Suppressor macrophage treated with lipopolysaccharide for 1 hour (primary cell): ENCODE results near the gene KRTAP10-12.

Source experiments
- DNase-seq, 3 donors: peaks; one replicate each; pipeline ENCODE4 v3.0.0-alpha.2; 2020 to 2022

KRTAP10-12 gene

GRCh38 chr21:44712203-44713028 lies 15.4 kb downstream of the KRTAP10-12 start:
- peak in 2 of 3 donors; percentile 24 to 35 for DNase-seq

DNA sequence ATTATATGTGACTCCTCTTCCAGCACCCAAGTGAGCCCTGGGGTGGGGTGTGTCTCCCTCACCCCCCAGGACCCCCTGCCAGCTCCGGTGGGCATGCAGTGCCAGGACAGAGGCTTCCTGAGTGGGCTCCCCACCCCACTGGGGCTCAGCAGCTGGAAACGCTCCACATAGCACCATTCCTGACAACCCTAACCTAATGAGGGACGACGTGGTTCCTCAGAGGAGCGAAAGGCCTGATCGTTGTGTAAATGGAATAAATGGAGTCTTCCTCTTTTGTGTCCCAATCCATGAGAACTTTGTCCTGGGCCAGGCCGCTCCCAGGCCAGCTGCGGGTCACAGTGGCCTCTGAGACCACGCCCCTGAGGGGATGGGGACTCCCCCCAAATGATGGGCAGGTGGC lies 16.2 kb downstream of the KRTAP10-12 start:
- DNase-seq = no peak

GRCh38 chr21:44713846-44714245 lies 16.9 kb downstream of the KRTAP10-12 start:
- no peak for DNase-seq

DNA sequence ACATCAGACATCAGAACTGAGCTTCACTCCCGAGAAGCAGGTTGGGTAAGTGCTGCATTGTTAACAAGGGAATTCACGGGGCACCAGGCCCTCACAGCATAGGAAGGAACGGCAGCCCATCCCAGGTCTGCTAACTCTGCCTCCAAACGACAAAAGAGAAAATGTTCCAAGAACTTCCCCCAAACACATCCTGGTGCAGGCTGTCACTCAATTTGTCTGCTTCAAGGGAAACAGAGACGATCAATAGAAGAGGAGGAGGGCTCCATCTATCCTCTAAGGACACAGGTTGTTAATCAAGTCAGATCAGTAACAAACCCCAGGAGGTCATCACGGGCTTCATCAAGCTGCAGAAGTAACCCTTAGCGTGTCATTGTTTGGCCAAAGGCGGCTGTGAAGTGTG lies 17.9 kb downstream of the KRTAP10-12 start:
- no peak for DNase-seq

DNA sequence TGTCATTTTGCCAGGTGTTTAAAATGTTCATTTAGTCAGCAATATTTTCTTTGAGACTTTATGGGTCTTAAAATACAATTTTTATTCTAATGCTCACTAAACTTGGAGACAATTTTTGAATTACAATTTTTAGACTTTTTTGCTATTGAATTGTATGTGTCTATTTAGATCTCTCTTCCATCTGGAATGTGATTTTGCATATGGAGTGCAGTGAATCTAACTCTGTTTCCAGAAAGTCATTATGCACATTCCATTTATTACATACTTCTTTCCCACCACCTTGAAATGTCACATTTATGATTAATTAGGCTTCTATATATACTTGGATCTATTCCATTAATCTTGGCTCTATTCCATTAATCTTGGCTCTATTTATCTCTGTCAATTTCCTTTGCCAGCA lies 20.0 kb downstream of the KRTAP10-12 start:
- no peak for DNase-seq

DNA sequence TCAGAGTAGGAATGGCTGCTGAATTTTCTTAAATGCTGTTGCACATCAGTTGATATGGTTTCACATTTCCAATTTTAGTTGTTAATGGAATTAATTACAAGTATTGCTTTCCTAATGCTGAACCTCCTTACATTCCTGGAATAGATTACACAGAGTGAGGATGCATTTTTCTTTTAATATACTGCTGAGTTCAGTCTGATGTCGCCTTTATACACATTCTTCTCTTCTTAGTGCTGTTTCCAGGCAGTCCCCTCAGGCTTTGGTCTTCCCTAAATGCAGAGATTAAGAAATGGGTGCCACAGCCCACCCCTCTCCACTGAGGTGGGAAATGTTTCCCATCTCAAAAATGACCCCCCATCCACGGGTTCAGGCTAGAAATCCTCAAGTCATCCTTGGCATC lies 21.1 kb downstream of the KRTAP10-12 start:
- DNase-seq = no peak

- DNase-seq = no peak
Measured at GRCh38 chr21:44718571-44718970, 21.6 kb downstream of the KRTAP10-12 start.

- no peak for DNase-seq
Measured at GRCh38 chr21:44720170-44720569, 23.2 kb downstream of the KRTAP10-12 start.

DNA sequence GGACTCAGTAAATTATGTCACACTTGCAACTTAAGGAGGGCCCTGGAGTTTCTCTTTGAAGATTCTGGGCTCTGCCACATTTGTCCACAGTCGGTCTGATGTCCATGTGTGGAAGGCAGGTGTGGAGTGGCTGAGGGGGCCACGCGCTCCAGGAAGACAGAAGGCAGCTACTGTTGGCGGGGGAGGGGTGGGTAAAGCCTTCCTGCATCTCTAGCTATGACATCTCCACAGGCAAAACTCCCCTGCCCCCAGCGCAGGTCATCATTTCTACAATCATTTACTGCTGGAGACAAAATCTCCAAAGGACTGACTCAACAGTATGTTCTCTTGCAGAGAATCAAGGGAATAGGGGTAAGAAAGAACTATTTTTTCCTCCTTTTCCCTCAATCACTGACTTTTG lies 25.8 kb downstream of the KRTAP10-12 start:
- DNase-seq = no peak

GRCh38 chr21:44723177-44724131 lies 26.5 kb downstream of the KRTAP10-12 start:
- DNase-seq = peak in 2 of 3 donors; percentile 30 to 32

- no peak for DNase-seq
Measured at GRCh38 chr21:44724196-44724595, 27.2 kb downstream of the KRTAP10-12 start.

DNA sequence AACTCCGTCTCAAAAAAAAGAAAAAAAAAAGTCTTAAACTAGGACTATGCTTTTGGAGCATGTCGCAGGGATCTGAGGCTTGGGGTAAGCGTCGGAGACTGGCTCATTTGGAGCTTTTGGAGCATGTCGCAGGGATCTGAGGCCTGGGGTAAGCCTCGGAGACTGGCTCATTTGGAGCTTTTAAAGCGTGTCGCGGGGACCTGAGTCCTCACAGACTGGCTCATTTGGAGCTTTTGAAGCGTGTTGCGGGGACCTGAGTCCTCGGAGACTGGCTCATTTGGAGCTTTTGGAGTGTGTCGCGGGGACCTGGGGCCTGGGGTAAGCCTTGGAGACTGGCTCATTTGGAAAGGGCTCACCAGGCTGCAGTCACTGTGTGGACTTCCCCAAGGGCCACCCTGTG lies 28.0 kb downstream of the KRTAP10-12 start:
- DNase-seq = no peak

GRCh38 chr21:44726826-44727225 lies 29.9 kb downstream of the KRTAP10-12 start:
- DNase-seq = no peak

DNA sequence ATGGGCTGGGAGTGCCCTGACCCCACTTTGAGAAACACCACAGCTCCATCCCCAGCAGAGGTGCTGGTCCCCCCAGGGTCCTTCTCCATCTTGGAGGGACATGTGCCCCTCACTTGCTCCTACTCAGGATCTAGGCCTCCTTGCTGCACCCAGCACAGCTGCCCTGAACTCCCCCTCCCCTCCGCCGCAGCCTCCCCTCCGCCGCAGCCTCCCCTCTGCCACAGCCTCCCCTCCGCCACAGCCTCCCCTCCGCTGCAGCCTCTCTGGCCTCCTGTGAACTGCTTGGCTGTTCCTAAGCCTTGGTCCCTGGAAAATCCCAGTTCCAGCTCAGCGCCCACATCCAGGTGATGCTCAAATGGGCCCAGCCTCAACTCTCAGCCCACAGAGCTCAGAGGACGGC lies 30.3 kb downstream of the KRTAP10-12 start:
- no peak for DNase-seq

DNA sequence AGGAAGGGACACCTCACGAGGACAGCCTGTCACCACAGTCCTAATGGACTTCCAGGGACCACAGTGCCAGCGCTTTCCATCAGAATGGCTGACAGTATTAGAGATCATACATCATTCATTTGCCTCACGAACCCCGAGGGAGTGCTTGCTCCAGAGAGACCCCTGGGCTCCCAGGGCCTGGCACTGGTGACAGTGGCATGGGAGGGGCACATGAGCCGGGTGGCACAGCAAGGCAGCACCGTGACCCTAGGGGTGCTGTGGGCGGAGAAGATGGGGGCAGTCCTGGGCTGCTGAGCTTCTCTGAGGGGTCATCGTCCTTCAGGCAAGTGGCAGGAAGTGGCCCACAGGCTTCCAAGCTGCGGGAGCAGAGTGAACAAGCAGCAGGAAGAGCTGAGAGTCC lies 30.8 kb downstream of the KRTAP10-12 start:
- no peak for DNase-seq

DNA sequence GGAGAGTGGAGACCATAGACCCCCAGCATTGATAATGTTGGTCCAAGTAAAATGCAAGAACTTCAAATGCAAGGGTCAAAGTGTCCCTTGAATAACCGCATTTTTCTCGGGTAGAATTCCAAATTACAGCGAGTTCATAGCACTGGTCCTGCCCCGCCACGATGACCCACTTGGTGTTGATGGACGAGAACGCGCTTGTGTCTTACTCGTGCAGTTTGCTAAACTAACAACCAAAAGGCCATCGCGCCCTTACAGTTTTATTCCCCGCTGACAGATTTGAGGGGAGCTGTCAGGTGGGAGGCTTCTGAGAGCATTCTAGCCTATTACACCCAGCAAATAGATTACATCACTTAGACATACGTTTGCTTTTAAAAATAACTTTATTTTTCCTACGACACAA lies 31.7 kb downstream of the KRTAP10-12 start:
- no peak for DNase-seq

- no peak for DNase-seq
Measured at GRCh38 chr21:44729336-44730027, 32.5 kb downstream of the KRTAP10-12 start.

DNA sequence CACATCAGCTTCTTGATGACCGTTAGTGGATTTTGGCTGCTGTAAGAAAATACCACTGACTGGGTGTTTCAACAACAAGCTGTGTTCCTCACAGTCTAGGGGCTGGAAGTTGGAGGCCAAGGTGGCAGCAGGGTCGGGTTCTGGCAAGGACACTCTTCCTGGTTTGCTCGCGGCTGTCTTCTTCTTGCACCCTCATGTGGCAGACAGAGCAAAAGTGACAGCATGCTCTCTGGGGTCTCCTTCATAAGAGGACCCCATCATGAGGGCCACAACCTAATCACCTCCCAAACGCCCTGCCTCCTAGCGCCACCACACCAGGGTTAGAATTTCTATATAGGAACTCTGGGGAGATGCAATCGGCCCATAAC lies 33.0 kb downstream of the KRTAP10-12 start:
- DNase-seq = no peak

GRCh38 chr21:44730951-44731579 lies 34.1 kb downstream of the KRTAP10-12 start:
- DNase-seq = no peak

DNA sequence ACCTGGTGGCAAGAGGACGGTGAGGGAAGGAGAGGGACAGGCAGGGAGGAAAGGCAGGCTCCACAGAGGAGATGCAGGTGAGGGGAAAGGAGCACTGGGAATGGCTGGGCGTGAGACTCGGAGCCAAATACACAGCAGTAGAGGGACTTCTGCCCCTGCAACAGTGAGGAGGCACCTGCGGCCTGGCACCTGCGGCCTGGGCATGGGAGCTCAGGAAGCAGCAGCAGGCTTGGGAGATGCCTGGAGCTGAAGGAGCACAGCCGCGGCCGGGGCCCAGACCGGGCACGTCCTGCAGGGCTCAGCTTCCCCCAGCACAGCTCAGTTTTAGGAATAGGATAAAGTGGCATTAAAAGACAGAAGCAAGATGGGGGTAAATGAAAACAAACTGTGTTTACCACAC lies 35.3 kb downstream of the KRTAP10-12 start:
- DNase-seq = no peak

- DNase-seq = no peak
Measured at GRCh38 chr21:44732956-44733355, 36.0 kb downstream of the KRTAP10-12 start.

DNA sequence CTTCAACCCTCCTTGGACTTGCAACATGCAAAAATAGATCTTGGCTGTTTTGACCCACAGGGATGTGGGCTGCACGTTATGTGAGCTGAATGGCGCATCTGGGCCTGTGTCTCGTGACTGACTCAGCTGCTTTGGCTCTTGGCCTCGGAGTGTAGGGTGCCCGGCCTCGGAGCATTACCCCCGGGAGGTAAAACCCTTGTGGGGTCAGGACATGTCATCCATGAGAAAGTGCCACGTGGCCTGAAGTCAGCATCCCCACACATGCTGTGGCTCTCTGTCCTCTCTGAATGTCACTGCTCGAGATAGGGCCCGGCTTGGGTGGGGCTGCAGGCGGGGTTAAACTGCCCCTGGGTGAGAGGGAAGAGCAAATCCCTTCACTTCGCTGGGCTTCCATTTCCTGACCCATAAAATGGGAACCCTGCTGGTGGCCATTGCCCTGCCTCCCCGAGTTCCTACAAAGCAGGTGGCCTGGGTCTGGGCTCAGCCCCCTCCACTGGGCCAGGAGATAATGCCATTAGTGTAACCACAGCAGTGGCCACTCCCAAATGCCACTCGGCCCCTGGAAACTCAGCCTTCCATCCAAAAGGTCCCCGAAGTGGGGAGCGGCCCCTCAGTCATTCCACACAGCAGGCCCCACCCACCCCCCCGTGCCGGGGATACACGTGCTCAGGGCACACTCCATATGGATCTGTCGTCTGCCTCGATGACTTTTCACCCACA lies 37.2 kb downstream of the KRTAP10-12 start:
- no peak for DNase-seq
